Measurements from ENCODE around the gene B4GAT1.

GRCh38 chr11:66322732-66323427 is 24.5 kb downstream of the B4GAT1 start:
- TF ChIP-seq POLR2A (IDR thresholded peaks at IDR 0.05) = no peak
- no peak for TF ChIP-seq CTCF (IDR thresholded peaks at IDR 0.05)
- no peak for TF ChIP-seq EP300 (IDR thresholded peaks at IDR 0.05)
